Cerebellar nuclear complex (tissue), 1 donor: ENCODE data around the gene MYRFL.
"Not testable (repeated sequence)": the region's sequence is repeated elsewhere in the genome, so short reads cannot be mapped to it uniquely, and the experiment has no call there.

Source experiments
- DNase-seq, 2 experiments: peaks; one replicate each; lab custom pipeline; 2025; lab: John Stamatoyannopoulos, UW

Gene MYRFL

DNA sequence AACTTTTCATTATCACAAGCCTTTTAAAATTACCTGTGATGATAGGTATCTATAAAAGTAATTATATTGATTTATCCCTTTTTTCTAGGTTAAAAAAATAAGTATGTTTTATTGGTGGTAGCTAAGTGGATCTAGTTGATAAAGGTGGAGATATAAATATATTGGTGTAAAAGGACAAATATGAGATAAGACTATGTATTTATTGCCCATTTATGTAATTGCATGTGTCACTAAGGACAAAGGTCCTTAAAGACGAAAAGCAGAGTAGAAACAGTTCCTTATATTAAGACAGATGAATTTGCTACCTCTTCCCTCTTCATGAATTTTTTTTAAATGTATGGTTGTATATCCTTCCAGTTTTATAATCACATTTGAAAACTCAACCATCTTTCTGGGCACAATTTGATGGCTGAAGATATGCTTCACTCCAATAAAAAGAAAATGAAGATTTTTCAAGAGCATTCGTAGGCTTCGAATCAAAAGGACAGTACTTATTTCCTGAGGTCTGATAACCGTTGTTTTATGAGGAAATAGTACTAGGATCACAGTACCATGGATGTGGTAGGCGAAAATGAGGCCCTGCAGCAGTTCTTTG, at the start of gene MYRFL:
MYRFL (plus strand) TSS at position 262 of the 595 bp plus-strand sequence; CDS start at position 553, 291 bp downstream.
- DNase-seq, result no peak

DNA sequence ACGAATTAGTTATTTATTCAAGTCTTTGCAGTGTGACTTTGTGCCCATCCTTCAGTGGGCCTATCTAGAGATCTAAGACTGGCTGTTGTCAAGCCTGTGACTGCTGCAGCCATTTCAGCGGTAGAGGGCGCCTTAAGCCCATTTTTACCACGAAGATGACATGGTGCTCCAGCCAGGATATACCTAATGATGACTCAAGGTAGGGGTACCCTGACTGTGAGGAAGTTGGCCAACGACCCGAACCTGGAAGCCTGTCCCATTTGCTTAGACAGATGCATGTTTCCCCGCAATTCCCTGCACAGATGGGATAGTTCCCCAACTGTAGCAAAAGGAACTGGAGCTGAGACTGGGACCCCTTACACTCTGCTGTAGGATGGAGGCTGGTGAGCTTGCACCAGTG, 45.1 kb upstream of the MYRFL start:
- DNase-seq, result no peak

DNA sequence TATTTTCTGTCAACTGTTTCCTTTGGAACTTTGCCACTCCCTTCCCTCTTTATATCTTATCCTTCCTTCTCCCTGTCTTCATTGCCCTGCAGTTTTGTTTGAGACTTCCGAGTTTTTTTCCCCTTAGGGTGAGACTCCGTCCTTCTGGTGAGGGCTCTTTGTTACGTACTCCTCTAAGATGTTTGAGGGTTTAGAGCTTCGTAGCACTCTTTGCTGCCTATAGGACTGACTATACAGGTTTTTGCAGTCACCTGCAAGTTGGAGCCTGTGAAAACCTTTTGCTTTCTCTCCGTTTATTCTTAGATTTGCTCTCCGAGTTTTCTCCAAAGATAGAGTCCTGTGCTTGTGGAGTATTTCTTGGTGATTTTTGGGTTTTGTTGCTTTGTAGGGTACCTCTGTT, 41.7 kb upstream of the MYRFL start:
- DNase-seq, result no peak

DNA sequence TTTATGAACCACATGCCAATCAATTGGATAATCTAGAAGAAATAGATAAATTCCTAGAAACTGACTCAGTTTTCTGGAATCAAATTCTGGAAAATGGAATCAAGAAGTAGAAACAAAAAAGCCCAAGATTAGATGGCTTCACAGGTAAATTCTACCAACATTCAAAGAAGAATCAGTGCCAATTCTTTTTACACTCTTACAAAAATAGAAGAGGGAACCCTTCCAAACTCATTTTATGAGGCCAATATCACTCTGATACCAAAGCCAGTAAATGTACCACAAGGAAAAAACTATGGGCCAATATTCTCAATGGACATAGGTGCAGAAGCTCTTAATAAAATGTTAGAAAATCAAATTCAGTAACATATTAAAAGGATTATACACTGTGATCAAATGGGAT, 35.7 kb upstream of the MYRFL start:
- DNase-seq, result peak in 1 of 2 experiments; percentile 21

DNA sequence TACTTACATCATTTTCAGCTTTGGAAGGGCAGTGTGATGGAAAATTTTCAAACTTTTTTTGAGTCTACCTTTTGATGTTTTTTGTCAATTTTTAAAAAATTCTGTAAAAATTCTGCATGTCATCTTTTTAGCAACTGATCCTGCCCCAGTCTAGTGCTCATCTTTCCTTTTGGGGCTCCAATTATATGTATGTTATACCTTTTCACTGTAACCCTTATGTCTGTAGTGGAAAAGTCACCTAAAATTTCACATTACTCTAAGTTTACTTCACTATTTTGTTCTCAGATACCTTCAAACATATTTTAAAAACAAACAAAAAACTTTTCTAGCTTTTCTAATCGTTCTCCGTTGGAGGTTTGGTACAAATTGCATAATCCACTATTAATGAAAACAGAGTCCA, 32.5 kb upstream of the MYRFL start:
- DNase-seq, result no peak

DNA sequence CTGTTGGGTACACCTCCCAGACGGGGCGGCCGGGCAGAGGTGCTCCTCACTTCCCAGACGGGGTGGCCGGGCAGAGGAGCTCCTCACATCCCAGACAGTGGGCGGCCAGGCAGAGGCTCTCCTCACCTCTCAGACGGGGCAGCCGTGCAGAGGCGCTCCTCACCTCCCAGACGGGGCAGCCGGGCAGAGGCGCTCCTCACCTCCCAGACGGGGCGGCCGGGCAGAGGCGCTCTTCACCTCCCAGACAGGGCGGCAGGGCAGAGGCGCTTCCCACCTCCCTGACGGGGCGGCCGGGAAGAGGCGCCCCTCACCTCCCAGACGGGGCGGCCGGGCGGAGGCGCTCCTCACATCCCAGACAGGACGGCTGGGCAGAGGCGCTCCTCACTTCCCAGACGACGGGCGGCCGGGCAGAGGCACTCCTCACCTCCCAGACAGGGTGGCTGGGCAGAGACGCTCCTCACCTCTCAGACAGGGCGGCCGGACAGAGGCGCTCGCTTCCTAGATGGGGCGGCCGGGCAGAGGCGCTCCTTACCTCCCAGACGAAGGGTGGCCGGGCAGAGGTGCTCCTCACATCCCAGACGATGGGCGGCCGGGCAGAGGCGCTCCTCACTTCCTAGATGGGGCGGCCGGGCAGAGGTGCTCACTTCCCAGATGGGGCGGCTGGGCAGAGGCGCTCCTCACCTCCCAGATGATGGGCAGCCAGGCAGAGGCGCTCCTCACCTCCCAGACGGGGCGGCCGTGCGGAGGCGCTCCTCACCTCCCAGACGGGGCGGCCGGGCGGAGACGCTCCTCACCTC, 17.7 kb upstream of the MYRFL start:
- not testable (repeated sequence) for DNase-seq

DNA sequence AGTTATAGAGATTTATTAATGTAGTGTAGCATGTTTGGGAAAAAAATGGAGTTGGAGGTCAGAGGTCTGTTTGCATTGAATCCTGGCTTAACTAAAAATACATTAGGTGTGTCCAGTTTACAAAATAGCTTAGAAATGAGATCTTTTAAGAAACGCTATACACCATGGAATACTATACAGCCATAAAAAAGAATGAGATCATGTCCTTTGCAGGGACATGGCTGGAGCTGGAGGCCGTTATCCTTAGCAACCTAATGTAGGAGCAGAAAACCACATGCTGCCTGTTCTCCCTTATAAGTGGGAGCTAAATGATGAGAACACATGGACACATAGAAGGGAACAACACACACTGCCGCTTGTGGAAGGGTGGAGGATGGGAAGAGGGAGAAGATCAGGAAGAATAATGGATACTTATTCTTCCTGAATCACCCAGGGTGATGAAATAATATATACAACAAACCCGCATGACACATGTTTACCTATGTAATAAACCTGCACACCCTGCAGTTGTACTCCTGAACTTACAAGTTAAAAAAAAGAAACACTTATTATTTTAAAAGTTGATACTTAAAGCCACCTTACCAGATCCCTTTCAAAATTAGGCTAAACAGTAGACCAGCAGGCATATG, 14.0 kb upstream of the MYRFL start:
- no peak for DNase-seq

DNA sequence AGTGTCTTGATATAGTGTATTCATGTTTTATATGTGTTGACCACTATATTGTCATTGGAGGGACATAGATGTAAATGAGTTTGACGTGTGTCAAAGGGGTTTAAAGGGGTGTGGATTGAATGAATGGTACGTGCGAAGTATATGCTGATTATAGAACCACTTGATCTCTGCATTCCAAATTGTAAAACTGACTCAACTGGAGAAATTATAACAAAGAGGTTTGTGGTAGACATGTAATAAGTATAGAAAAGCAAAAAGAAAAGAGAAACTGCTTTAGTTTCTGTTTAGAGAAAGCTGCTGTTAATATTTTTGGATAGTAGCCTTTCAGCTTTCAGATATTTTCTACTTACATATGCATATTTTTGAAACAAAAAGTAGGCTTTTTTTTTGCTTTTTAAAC, 8.9 kb upstream of the MYRFL start:
- no peak for DNase-seq

DNA sequence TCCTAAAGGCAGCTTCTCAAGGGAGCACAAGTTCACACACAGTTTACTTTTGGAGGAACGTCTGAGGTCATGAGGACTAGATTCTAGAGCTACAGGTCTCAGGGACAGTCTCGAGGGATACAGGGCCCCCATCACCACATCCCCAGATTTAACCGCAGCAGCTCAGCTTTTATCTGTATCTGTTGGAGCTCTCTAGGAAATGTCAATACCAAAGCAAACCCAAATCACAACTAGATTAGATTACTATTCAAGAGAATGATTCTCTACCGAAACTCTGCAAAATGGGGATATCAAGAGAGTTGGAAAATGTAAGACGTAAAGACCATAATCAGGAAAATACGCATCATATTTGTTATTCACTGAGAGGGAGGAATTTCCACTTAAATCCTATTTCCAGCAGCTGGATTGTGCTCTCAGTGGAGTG, 4.0 kb upstream of the MYRFL start:
- no peak for DNase-seq

DNA sequence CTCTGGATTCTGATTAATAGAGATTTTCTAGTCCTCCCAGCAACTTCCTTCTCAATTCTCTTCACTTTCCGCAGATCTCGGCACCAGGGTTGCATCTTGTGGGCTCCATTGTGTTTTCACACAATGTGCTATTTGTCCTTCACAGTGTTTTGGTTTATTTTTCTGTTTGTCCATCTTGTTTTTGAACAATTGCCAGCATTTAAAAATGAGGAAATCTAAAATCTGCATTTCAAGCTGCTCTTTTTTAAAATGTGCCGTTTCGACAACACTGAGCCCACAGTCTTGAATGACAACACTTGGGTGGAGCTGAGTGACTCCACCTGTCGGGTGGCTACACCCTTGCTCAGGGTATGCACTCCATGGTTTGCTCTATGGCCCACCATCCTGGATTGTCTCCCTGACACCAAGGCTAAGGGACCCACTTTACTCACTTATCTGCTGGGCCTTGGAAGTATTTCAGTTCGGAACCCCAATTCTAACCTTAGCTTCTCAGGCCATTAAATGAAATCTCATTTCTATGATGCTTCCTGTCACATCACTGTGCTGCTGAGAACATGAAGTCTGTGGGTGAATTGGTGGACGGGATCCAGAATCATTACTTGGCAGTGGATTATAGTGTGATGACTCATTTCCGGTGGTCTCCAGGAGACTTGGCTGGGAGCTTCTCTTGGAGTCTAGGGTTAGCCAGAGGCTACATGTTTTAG, 3.4 kb upstream of the MYRFL start:
- no peak for DNase-seq

DNA sequence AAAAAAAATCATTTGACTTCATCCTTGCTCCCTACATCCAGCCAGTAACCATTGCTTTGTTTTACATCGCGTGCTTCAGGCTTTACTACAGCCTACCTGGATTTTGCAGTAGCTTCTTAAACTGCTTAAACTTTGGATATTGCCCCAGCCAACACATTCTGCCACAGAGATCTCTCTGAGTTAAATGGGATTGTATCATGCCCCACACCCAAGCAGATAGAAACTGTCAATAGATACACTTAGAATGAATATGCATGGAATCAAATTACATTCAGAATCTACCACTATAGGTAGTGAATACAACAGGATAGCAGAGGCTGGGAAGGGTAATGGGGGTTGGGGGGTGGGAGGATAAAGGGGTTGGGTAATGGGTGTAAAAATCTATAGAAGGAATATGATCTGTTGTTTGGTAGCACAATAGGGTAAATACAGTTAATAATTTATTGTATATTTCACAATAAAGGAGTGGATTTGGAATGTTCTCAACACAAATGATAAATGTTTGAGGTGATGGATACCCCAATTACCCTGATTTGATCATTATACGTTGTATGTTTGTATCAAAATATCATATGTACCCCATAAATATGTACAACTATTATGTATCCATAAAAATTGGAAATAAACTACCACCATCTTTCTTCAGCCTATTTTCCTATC, 2.7 kb upstream of the MYRFL start:
- DNase-seq, result no peak

DNA sequence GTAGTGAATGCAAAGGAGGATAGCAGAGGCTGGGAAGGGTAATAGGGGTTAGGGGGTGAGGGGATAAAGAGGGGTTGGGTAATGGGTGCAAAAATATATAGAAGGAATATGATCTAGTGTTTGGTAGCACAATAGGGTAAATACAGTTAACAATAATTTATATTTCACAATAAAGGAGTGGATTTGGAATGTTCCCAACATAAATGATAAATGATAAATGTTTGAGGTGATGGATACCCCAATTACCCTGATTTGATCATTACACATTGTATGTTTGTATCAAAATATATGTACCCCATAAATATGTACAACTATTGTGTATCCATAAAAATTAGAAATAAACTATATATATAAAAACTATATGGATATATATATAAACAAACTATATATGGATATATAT, 999 bp upstream of the MYRFL start:
- DNase-seq, result no peak

DNA sequence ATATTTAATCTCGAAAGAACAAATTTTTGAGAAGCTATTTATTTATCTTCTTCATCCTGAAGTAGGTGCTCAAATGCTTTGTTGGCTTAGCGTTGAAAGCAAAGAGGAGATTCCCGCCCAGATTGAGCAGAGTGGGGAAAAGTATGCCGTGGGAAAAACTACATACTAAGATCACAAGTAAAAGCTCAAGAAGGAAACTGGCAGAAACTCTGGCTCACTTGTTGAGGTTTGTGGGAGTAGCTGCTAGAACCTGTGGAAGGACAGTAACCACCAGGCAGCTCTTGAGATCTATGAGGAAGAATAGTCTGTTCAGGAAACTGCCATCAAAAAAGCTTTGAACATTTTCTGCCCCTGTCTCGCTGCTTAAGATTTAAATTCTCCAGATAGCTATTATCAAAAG, 3.9 kb downstream of the MYRFL start:
- DNase-seq, result no peak

DNA sequence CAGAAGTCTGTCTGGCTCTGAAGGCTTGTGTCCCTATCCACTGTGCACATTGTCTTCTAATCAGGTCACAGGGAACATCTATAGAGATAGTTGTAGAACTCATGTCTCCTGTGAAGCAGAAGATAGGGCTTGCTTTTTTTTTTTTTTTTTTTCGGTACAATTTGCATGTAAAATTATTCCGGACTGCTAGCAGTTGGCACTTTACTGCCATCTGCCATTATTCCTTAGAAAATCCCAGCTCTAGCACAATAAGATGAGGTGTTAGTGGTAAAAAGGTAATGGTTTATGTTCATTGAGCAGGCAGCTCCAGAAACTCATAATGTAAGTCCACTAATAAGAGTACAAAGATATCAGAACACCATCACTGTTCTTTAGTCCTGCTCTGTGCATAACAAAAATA, 8.7 kb downstream of the MYRFL start:
- no peak for DNase-seq

DNA sequence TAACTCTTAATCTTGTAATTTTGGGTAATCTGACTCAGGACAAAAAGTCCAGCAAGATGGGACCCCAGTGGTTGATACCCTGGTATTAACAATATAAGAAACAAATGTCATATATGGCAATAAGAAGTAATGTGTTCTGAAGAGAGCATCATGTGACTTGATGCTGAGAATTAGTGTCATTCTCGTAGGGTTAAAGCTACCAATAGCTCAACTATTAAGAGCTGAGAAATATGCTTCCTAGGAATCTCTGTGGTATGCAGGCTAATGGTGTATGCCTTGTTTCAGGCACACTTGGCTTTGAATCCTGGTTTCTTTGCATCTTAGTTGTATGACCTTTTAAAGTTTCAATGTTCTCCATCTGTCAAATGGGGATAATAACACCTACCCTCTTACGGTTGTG, 9.1 kb downstream of the MYRFL start:
- DNase-seq, result no peak

DNA sequence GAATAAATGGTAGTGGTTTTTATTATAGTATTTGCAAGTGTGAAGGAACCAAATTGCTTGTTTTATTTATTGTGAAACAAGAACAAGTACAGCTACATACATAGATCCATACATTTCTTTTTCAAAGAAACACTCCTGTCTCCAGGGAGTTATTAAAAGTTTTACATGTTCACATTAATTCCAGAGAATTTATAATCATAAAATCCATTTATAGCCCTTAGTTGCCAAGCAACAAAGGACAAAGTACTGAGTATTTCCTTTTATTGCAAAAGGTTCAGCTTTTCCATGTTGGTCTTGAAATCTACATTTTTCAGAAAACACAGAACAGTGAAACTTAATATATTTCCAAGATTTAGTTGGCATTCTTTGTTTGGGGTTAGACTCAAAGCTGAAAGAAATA, 9.5 kb downstream of the MYRFL start:
- no peak for DNase-seq

DNA sequence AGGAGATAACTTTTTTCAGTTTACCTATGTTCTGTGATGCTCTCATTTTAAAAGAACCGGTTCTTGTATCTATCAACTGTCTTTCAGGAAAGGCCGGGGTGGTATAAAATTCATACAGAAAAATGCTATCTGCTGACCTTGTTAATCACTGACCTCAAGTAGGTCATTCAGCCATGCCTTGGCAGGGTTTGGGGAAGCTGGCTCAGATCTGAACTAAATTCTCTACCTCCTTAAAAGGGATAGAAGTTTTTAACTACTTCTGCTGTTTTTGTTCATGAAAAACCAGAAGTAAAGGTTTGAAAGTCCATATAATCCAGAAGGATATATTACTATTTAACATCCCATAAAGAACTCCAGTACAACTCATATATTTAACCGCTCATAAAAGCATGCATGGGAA, 10.1 kb downstream of the MYRFL start:
- no peak for DNase-seq

DNA sequence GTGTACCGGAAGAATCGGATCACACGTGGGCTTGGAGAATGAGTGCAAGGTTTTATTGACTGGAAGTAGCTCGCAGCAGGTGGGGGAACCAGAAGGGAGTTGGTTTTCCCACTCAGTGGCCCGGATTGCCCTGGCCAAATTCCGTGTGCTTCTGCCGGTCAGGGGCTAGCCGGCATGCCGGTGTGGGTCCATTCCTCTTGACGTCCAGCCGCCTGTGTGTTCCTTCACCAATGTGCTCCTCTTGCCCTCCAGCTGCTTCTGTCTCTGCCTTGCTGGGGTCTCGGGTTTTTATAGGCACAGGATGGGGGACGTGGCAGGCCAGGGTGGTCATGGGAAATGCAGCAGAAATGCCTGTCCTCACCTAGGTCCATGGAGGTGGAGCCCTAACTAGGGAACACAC, 11.0 kb downstream of the MYRFL start:
- no peak for DNase-seq

DNA sequence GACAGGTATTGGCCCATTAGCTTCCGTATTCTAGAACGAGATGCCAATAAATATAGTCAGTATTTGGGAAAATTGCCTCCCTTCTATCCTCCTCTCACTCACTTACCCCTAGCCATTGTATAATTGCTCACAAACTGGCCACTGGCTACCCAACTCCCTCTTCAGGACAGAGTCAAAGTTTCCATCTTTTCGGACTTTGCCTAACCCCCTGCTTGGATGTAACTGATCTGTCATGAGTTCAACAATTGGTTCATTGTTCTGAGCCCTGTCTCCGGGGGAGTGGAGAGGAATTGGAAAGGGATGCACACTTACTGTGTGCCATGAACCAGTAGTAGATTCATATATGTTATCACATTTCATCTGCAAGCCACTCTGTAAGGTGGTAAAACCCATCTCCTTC, 12.2 kb downstream of the MYRFL start:
- no peak for DNase-seq

DNA sequence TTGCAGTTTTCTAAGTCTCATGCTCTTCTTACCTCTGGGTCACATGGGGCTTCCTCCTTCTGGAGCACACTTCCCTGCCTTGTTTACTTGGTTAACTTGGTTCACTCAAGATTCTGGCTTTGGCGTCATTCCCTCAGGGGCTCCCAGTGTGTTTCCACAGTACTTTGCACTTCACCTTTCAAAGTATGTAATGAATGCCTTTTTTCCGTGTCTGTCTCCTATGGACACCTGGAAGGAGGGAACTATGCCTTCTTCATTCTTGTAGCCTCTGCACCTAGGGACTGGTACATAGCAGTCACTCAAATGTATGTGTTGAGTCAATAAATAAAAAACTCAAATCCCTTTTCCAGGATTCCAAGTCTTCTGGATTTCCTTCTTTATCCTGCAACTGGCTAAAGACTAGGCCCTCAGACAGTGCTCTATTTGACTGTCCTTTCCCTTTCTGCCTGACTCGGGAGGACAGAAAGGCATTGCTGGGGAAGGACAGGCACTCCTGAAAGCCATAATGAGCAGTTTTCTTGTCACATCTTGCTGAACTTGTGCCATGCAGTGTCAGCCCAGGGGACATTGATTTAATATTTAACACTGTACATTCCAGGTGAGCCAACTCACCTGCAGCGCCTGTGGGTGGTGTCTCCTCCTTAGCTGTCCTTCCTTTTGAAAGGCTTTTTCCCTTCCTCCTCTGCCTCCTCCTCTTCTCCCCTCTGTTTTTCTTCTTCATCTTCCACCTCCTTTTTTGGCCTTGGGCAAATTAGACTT, 12.8 kb downstream of the MYRFL start:
- DNase-seq, result no peak

DNA sequence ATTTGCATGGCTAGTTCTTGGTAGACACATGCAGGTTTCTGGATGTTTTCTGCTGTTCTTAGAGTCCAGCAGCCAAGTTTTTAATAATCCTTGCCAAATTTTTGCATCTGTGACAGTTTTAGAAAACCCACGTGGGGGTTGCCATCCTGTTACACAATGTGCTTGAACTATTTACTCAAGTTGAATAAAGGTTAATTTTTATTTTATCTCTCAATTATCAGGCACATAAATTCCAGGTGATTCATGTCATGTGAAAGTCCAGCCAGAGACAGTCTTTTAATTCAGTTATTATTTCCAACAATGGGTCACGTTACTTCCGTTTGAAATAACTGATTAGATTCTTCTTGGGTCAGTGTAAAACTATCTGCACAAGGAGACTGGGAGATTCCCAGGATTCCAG, 15.7 kb downstream of the MYRFL start:
- DNase-seq, result no peak
